ENCODE results near the gene NUBPL.
A peak's percentile ranks its signal among the peaks of the same experiment; 100 is the strongest.

- TF ChIP-seq RXRA (IDR thresholded peaks at IDR 0.05; ENCODE audit: borderline replicate concordance, low read depth) (no peak), CTCF (IDR thresholded peaks at IDR 0.05) (no peak), EP300 (IDR thresholded peaks at IDR 0.05; ENCODE audit: borderline replicate concordance in 1 of 2, low read depth in 1 of 2, low read length in 1 of 2) (no peak), RFX5 (IDR thresholded peaks at IDR 0.05; ENCODE audit: low read length) (peak; percentile 98), POLR2AphosphoS5 (IDR thresholded peaks at IDR 0.05; ENCODE audit: low read depth, low read length) (peak; percentile 94), REST (IDR thresholded peaks at IDR 0.05; ENCODE audit: low read depth, low read length) (0 out of 2 replicates have a peak, but pooled peaks have one; percentile 43), TCF12 (IDR thresholded peaks at IDR 0.05) (no peak)
Measured at GRCh38 chr14:31561155-31561846, at the start of gene NUBPL.
